GM12892 (cell line): ENCODE measurements around the gene CHD5.

Experiments used
- POLR2A ChIP-seq: IDR thresholded peaks from 2 replicates; pipeline ENCODE4 v1.6.1; 2011; ENCODE audit warnings: low read depth, low read length, control low read depth
- POLR2AphosphoS5 ChIP-seq: IDR thresholded peaks from 2 replicates; pipeline ENCODE4 v1.6.1; 2011; ENCODE audit warnings: low read depth, low read length, control low read depth

DNA sequence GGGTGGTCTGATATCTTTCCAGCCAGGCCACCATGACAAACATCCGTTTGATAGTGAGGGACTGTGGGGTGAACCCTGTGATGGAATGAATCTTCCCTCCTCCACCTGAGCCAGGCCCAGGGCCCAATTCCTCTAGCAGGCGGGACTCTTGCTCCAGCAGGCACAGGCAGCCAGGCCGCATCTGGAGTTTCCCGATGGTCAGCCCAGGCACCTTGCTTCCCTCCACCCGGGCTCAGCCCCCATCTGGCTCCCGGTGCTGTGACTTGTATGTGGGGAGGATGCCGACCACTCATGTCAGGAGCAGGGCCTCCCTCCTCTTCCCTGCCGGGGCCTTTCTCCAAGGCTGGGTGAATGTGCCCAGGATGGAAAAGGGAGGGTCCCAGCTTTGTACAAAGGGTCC, 113.4 kb downstream of the CHD5 start:
- no peak for TF ChIP-seq POLR2A
- no peak for TF ChIP-seq POLR2AphosphoS5
